ENCODE data around the gene APEX1.

Gene APEX1

GRCh38 chr14:20454516-20455354 lies at the start of gene APEX1, which contains the start of gene OSGEP:
APEX1 (plus strand) TSS chr14:20455226; CDS start chr14:20455646, 420 bp downstream.
OSGEP (minus strand) TSS chr14:20454812; CDS start chr14:20454683, 129 bp downstream.
- DNase-seq, result peak; percentile 98

- DNase-seq, result no peak
Measured at GRCh38 chr14:20409226-20409625, 45.8 kb upstream of the APEX1 start.

- peak; percentile 40 for DNase-seq
Measured at GRCh38 chr14:20412411-20412810, 42.6 kb upstream of the APEX1 start.

GRCh38 chr14:20412876-20413743 lies 41.9 kb upstream of the APEX1 start, which contains the start of gene TEP1:
TEP1 (minus strand) TSS chr14:20413501; CDS start chr14:20408439, 5,062 bp downstream.
- DNase-seq, result peak; percentile 70

- DNase-seq, result peak; percentile 32
Measured at GRCh38 chr14:20413744-20414082, 41.3 kb upstream of the APEX1 start.

GRCh38 chr14:20415782-20416206 lies 39.2 kb upstream of the APEX1 start:
- peak; percentile 69 for DNase-seq

- DNase-seq, result no peak
Measured at GRCh38 chr14:20416223-20416622, 38.8 kb upstream of the APEX1 start.

- no peak for DNase-seq
Measured at GRCh38 chr14:20417250-20418186, 37.5 kb upstream of the APEX1 start.

GRCh38 chr14:20418501-20418909 lies 36.5 kb upstream of the APEX1 start:
- DNase-seq, result no peak

GRCh38 chr14:20419419-20419818 lies 35.6 kb upstream of the APEX1 start:
- DNase-seq, result no peak

- DNase-seq, result no peak
Measured at GRCh38 chr14:20421267-20421666, 33.8 kb upstream of the APEX1 start.

GRCh38 chr14:20422886-20423285 lies 32.1 kb upstream of the APEX1 start:
- DNase-seq, result no peak

GRCh38 chr14:20424851-20425250 lies 30.2 kb upstream of the APEX1 start:
- DNase-seq, result no peak

- DNase-seq, result no peak
Measured at GRCh38 chr14:20427231-20428009, 27.6 kb upstream of the APEX1 start.

- DNase-seq, result no peak
Measured at GRCh38 chr14:20428010-20428365, 27.0 kb upstream of the APEX1 start.

- no peak for DNase-seq
Measured at GRCh38 chr14:20428802-20429201, 26.2 kb upstream of the APEX1 start.

GRCh38 chr14:20429801-20430669 lies 25.0 kb upstream of the APEX1 start:
- DNase-seq, result no peak

- no peak for DNase-seq
Measured at GRCh38 chr14:20434701-20435581, 20.1 kb upstream of the APEX1 start.

- DNase-seq, result no peak
Measured at GRCh38 chr14:20435582-20436362, 19.3 kb upstream of the APEX1 start, which contains the start of gene KLHL33. KLHL33 (minus strand) TSS chr14:20436166; CDS start chr14:20435811, 355 bp downstream.

All from CD4-positive, alpha-beta T cell treated with Interleukin-12 subunit alpha and Interleukin-12 subunit beta, for 1 hour (primary cell).